Fibroblast of skin of left biceps (primary cell): ENCODE measurements around the gene BCL7B.
"Not testable (repeated sequence)": the region's sequence is repeated elsewhere in the genome, so short reads cannot be mapped to it uniquely, and the experiment has no call there.

Experiments
- DNase-seq, 2 experiments: peaks; one replicate each; pipeline ENCODE4 v3.0.0-alpha.2; 2013; ENCODE audit warnings: low read depth in 2 of 2

Gene BCL7B

GRCh38 chr7:73572767-73573186, 15.3 kb upstream of the BCL7B start:
- no peak for DNase-seq

- no peak for DNase-seq
Observed at GRCh38 chr7:73570977-73571376, 13.5 kb upstream of the BCL7B start.

GRCh38 chr7:73570521-73570920, 13.0 kb upstream of the BCL7B start:
- DNase-seq: no peak

- DNase-seq: no peak
Observed at GRCh38 chr7:73569042-73569608, 11.6 kb upstream of the BCL7B start.

GRCh38 chr7:73567846-73568685, 10.6 kb upstream of the BCL7B start:
- no peak for DNase-seq

- no peak for DNase-seq
Observed at GRCh38 chr7:73567140-73567539, 9.7 kb upstream of the BCL7B start.

- DNase-seq: not testable (repeated sequence)
Observed at GRCh38 chr7:73566431-73566830, 8.9 kb upstream of the BCL7B start.

GRCh38 chr7:73565675-73566340, 8.3 kb upstream of the BCL7B start:
- no peak for DNase-seq

GRCh38 chr7:73560109-73560835, 2.8 kb upstream of the BCL7B start:
- peak in 1 of 2 experiments; percentile 49 for DNase-seq

GRCh38 chr7:73557108-73557396, 438 bp downstream of the BCL7B start:
- peak; percentile 65 to 70 for DNase-seq

- no peak for DNase-seq
Observed at GRCh38 chr7:73556208-73557107, 1.0 kb downstream of the BCL7B start.

GRCh38 chr7:73555411-73555982, 2.0 kb downstream of the BCL7B start:
- no peak for DNase-seq

- not testable (repeated sequence) for DNase-seq
Observed at GRCh38 chr7:73550093-73550492, 7.4 kb downstream of the BCL7B start.

- no peak for DNase-seq
Observed at GRCh38 chr7:73549176-73549575, 8.3 kb downstream of the BCL7B start.

GRCh38 chr7:73547841-73548240, 9.6 kb downstream of the BCL7B start:
- DNase-seq: no peak

- no peak for DNase-seq
Observed at GRCh38 chr7:73544678-73545077, 12.8 kb downstream of the BCL7B start.

- no peak for DNase-seq
Observed at GRCh38 chr7:73541722-73542121, 15.8 kb downstream of the BCL7B start.

- DNase-seq: no peak
Observed at GRCh38 chr7:73539709-73540108, 17.8 kb downstream of the BCL7B start.

GRCh38 chr7:73538510-73538909, 19.0 kb downstream of the BCL7B start:
- not testable (repeated sequence) for DNase-seq

- DNase-seq: no peak
Observed at GRCh38 chr7:73537051-73537450, 20.4 kb downstream of the BCL7B start.

- no peak for DNase-seq
Observed at GRCh38 chr7:73536479-73536878, 21.0 kb downstream of the BCL7B start.
